ENCODE measurements around the gene PLOD3.
"Not testable (repeated sequence)": the region's sequence is repeated elsewhere in the genome, so short reads cannot be mapped to it uniquely, and the experiment has no call there.

PLOD3 gene

DNA sequence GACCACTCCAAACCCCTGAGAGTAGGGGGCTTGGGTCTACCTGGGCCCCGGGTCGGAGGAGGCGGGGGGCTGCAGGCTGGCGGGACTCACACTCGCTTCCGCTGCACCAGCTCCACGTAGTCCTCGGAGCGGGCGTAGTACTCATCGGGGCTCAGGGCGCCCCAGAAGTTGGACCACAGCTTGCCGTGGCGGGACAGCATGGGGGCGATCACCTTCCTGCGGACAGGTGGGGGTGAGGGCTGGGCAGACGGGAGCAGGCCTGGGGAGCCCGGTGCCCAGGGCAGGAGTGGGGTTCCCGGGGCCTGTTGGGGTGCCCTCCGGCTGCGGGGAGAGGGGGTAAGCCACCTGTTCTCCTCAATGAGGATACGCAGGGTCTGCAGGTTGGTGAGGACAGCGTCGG, 5.9 kb downstream of the PLOD3 start:
- Histone ChIP-seq H3K27ac (ENCODE audit: low read depth in 2 of 2, low read length in 2 of 2) (no peak overlapping the region), H3K27me3 (ENCODE audit: control insufficient read depth in 2 of 2, insufficient read depth in 2 of 2, low read length in 2 of 2) (no peaks in the 10 kb centered on the region), H3K9ac (ENCODE audit: low read depth in 1 of 2, low read length in 2 of 2) (no peak overlapping the region), H3K4me3 (ENCODE audit: low read length in 2 of 2) (no peak overlapping the region), H3K4me1 (ENCODE audit: control insufficient read depth in 2 of 2, insufficient read depth in 2 of 2, low read length in 2 of 2) (peaks cover 7 to 8% of the 10 kb centered on the region in 2 donors), H3K36me3 (ENCODE audit: control insufficient read depth in 2 of 2, insufficient read depth in 2 of 2, low read length in 2 of 2) (peaks cover 26 to 41% of the 10 kb centered on the region in 2 donors), H3K9me3 (ENCODE audit: control insufficient read depth in 2 of 2, low read length in 2 of 2) (no peaks in the 10 kb centered on the region)

DNA sequence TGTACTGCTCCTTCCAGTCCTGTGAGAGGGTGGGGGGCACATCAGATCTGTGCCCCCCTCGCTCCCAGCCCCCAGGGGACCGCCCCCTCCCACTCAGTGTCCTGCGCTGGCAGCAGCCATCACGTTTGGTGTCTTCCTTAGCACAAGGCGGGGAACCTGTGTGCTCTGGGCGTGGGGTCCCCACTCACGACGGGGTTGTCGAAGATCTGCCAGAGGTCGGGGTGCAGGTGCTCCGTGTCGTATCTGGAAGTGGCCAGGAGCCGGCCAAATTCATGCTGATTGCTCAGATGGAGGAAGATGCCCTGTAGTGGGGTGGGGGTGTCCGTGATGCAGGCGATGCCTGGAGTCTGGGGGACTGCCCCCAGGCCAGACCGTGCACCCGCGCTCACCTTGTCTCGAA, 7.2 kb downstream of the PLOD3 start:
- peaks cover 0 to 3% of the 10 kb centered on the region in 2 donors for H3K4me1 ChIP-seq (ENCODE audit: control insufficient read depth in 2 of 2, insufficient read depth in 2 of 2, low read length in 2 of 2)
- no peaks in the 10 kb centered on the region for H3K9me3 ChIP-seq (ENCODE audit: control insufficient read depth in 2 of 2, low read length in 2 of 2)
- H3K9ac ChIP-seq (ENCODE audit: low read depth in 1 of 2, low read length in 2 of 2) = no peak overlapping the region
- no peak overlapping the region for H3K4me3 ChIP-seq (ENCODE audit: low read length in 2 of 2)
- H3K36me3 ChIP-seq (ENCODE audit: control insufficient read depth in 2 of 2, insufficient read depth in 2 of 2, low read length in 2 of 2) = peaks cover 31 to 41% of the 10 kb centered on the region in 2 donors
- no peaks in the 10 kb centered on the region for H3K27me3 ChIP-seq (ENCODE audit: control insufficient read depth in 2 of 2, insufficient read depth in 2 of 2, low read length in 2 of 2)
- no peak overlapping the region for H3K27ac ChIP-seq (ENCODE audit: low read depth in 2 of 2, low read length in 2 of 2)

- no peaks in the 10 kb centered on the region for H3K9me3 ChIP-seq (ENCODE audit: control insufficient read depth in 2 of 2, low read length in 2 of 2)
- H3K9ac ChIP-seq (ENCODE audit: low read depth in 1 of 2, low read length in 2 of 2) = no peak overlapping the region
- no peaks in the 10 kb centered on the region for H3K27me3 ChIP-seq (ENCODE audit: control insufficient read depth in 2 of 2, insufficient read depth in 2 of 2, low read length in 2 of 2)
- H3K4me3 ChIP-seq (ENCODE audit: low read length in 2 of 2) = no peak overlapping the region
- H3K27ac ChIP-seq (ENCODE audit: low read depth in 2 of 2, low read length in 2 of 2) = no peak overlapping the region
- no peaks in the 10 kb centered on the region for H3K4me1 ChIP-seq (ENCODE audit: control insufficient read depth in 2 of 2, insufficient read depth in 2 of 2, low read length in 2 of 2)
- H3K36me3 ChIP-seq (ENCODE audit: control insufficient read depth in 2 of 2, insufficient read depth in 2 of 2, low read length in 2 of 2) = peaks cover 28 to 37% of the 10 kb centered on the region in 2 donors
Observed at GRCh38 chr7:101208794-101209193, 8.6 kb downstream of the PLOD3 start.

GRCh38 chr7:101207459-101207858, 9.9 kb downstream of the PLOD3 start:
- Histone ChIP-seq H3K27me3 (ENCODE audit: control insufficient read depth in 2 of 2, insufficient read depth in 2 of 2, low read length in 2 of 2) (peaks cover 0 to 2% of the 10 kb centered on the region in 2 donors), H3K4me1 (ENCODE audit: control insufficient read depth in 2 of 2, insufficient read depth in 2 of 2, low read length in 2 of 2) (no peaks in the 10 kb centered on the region), H3K36me3 (ENCODE audit: control insufficient read depth in 2 of 2, insufficient read depth in 2 of 2, low read length in 2 of 2) (peaks cover 24 to 32% of the 10 kb centered on the region in 2 donors), H3K27ac (ENCODE audit: low read depth in 2 of 2, low read length in 2 of 2) (no peak overlapping the region), H3K9ac (ENCODE audit: low read depth in 1 of 2, low read length in 2 of 2) (no peak overlapping the region), H3K4me3 (ENCODE audit: low read length in 2 of 2) (no peak overlapping the region), H3K9me3 (ENCODE audit: control insufficient read depth in 2 of 2, low read length in 2 of 2) (no peaks in the 10 kb centered on the region)

DNA sequence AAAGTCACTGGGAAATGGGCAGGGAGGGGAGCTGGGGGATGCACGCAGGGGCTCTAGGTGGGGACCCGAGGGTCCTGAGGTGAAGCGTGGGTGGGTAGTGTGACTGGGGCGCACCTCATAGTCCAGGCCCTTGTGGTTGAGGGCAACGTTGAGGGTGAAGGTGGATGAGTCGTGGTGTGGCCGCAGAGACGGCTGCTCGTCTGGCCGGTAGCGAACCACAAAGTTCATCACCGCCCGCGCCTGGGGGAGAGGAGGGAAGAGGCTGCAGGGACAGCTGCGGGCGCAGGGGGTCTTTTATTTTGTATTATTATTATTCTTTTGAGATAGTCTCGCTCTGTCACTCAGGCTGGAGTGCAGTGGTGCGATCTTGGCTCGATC, 10.7 kb downstream of the PLOD3 start:
- Histone ChIP-seq H3K36me3 (ENCODE audit: control insufficient read depth in 2 of 2, insufficient read depth in 2 of 2, low read length in 2 of 2) (peaks cover 18 to 25% of the 10 kb centered on the region in 2 donors), H3K27ac (ENCODE audit: low read depth in 2 of 2, low read length in 2 of 2) (no peak overlapping the region), H3K4me3 (ENCODE audit: low read length in 2 of 2) (no peak overlapping the region), H3K9ac (ENCODE audit: low read depth in 1 of 2, low read length in 2 of 2) (no peak overlapping the region), H3K4me1 (ENCODE audit: control insufficient read depth in 2 of 2, insufficient read depth in 2 of 2, low read length in 2 of 2) (peaks cover 5 to 6% of the 10 kb centered on the region in 2 donors), H3K9me3 (ENCODE audit: control insufficient read depth in 2 of 2, low read length in 2 of 2) (no peaks in the 10 kb centered on the region), H3K27me3 (ENCODE audit: control insufficient read depth in 2 of 2, insufficient read depth in 2 of 2, low read length in 2 of 2) (peaks cover 0 to 2% of the 10 kb centered on the region in 2 donors)

GRCh38 chr7:101205901-101206664, 11.3 kb downstream of the PLOD3 start:
- no peak overlapping the region for H3K9ac ChIP-seq (ENCODE audit: low read depth in 1 of 2, low read length in 2 of 2)
- H3K27me3 ChIP-seq (ENCODE audit: control insufficient read depth in 2 of 2, insufficient read depth in 2 of 2, low read length in 2 of 2) = peaks cover 0 to 2% of the 10 kb centered on the region in 2 donors
- H3K4me3 ChIP-seq (ENCODE audit: low read length in 2 of 2) = no peak overlapping the region
- H3K4me1 ChIP-seq (ENCODE audit: control insufficient read depth in 2 of 2, insufficient read depth in 2 of 2, low read length in 2 of 2) = peaks cover 6 to 8% of the 10 kb centered on the region in 2 donors
- H3K27ac ChIP-seq (ENCODE audit: low read depth in 2 of 2, low read length in 2 of 2) = no peak overlapping the region
- no peaks in the 10 kb centered on the region for H3K9me3 ChIP-seq (ENCODE audit: control insufficient read depth in 2 of 2, low read length in 2 of 2)
- peaks cover 13 to 25% of the 10 kb centered on the region in 2 donors for H3K36me3 ChIP-seq (ENCODE audit: control insufficient read depth in 2 of 2, insufficient read depth in 2 of 2, low read length in 2 of 2)

GRCh38 chr7:101203740-101204738, 13.3 kb downstream of the PLOD3 start:
- Histone ChIP-seq H3K4me1 (ENCODE audit: control insufficient read depth in 2 of 2, insufficient read depth in 2 of 2, low read length in 2 of 2) (peaks cover 12 to 14% of the 10 kb centered on the region in 2 donors), H3K36me3 (ENCODE audit: control insufficient read depth in 2 of 2, insufficient read depth in 2 of 2, low read length in 2 of 2) (peaks cover 5 to 11% of the 10 kb centered on the region in 2 donors)
- not testable (repeated sequence) for H3K9me3 ChIP-seq (ENCODE audit: control insufficient read depth in 2 of 2, low read length in 2 of 2); H3K9ac ChIP-seq (ENCODE audit: low read depth in 1 of 2, low read length in 2 of 2); H3K4me3 ChIP-seq (ENCODE audit: low read length in 2 of 2); H3K27ac ChIP-seq (ENCODE audit: low read depth in 2 of 2, low read length in 2 of 2); H3K27me3 ChIP-seq (ENCODE audit: control insufficient read depth in 2 of 2, insufficient read depth in 2 of 2, low read length in 2 of 2)

GRCh38 chr7:101202603-101202918, 14.8 kb downstream of the PLOD3 start:
- peaks cover under 1 to 5% of the 10 kb centered on the region in 2 donors for H3K36me3 ChIP-seq (ENCODE audit: control insufficient read depth in 2 of 2, insufficient read depth in 2 of 2, low read length in 2 of 2)
- peak overlapping the region in 1 of 2 donors; percentile 79 for H3K9ac ChIP-seq (ENCODE audit: low read depth in 1 of 2, low read length in 2 of 2)
- no peaks in the 10 kb centered on the region for H3K9me3 ChIP-seq (ENCODE audit: control insufficient read depth in 2 of 2, low read length in 2 of 2)
- peaks cover 0 to 6% of the 10 kb centered on the region in 2 donors for H3K27me3 ChIP-seq (ENCODE audit: control insufficient read depth in 2 of 2, insufficient read depth in 2 of 2, low read length in 2 of 2)
- peaks cover 12 to 14% of the 10 kb centered on the region in 2 donors for H3K4me1 ChIP-seq (ENCODE audit: control insufficient read depth in 2 of 2, insufficient read depth in 2 of 2, low read length in 2 of 2)
- H3K4me3 ChIP-seq (ENCODE audit: low read length in 2 of 2) = no peak overlapping the region
- no peak overlapping the region for H3K27ac ChIP-seq (ENCODE audit: low read depth in 2 of 2, low read length in 2 of 2)

DNA sequence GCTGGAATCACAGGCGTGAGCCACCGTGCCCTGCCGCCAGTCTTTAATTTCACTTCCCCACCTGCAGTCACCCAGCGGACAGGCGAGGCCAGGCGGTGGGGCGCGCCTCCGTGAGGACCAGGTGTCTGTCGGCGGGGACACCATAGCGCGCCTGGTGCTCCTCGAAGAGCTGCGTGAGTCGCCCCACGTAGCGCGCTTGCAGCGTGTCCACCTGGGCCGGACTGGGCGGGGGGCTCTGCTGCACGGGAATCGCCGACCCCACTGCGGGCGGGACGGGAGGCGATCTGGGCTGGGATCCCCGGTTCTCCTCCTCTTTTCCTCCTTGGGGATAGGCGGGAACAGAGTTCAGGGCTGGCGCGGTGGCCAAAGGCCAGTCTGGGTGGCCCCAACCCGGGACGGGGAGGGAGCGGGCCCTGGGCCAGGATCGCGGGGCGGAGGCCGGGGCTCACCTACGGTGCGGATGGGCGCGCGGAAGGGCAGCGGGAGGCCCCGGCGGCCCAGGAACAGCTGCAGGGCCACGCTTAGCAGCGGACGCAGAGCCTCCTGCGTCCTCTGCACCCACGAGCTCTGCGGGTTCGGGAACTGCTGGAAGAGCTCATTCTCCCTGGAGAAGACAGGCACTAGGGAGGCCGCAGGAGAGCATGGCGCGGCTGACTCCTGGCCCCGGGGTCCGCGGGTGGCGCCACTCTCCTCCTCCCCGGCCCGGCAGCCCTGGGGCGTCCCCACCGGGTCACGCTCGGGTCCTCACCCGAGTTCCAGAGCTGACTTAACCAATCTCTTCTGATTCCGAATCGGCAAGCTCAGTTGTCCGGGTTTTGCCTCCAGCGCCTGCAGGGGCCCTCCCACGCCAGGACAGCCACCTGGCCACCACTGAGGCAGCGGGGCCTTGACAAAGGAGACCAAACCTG, 15.4 kb downstream of the PLOD3 start:
- Histone ChIP-seq H3K9ac (ENCODE audit: low read depth in 1 of 2, low read length in 2 of 2) (peak overlapping the region; percentile 14 to 79), H3K9me3 (ENCODE audit: control insufficient read depth in 2 of 2, low read length in 2 of 2) (no peaks in the 10 kb centered on the region), H3K36me3 (ENCODE audit: control insufficient read depth in 2 of 2, insufficient read depth in 2 of 2, low read length in 2 of 2) (peaks cover 0 to 5% of the 10 kb centered on the region in 2 donors), H3K4me3 (ENCODE audit: low read length in 2 of 2) (peak overlapping the region; percentile 48 to 70), H3K27ac (ENCODE audit: low read depth in 2 of 2, low read length in 2 of 2) (peak overlapping the region; percentile 86 to 92), H3K27me3 (ENCODE audit: control insufficient read depth in 2 of 2, insufficient read depth in 2 of 2, low read length in 2 of 2) (peaks cover 0 to 6% of the 10 kb centered on the region in 2 donors), H3K4me1 (ENCODE audit: control insufficient read depth in 2 of 2, insufficient read depth in 2 of 2, low read length in 2 of 2) (peaks cover 12 to 14% of the 10 kb centered on the region in 2 donors)

Measured in mucosa of rectum (tissue), 2 donors.